BLaER1 (cell line): ENCODE measurements around the gene DPM3.

Experiments used
- H3K27ac ChIP-seq: shearing (Covaris generic); formaldehyde crosslinking; 2 replicates; pipeline ENCODE4 v1.8.1; 2022
- H3K27me3 ChIP-seq: shearing (Covaris generic); formaldehyde crosslinking; 2 replicates; pipeline ENCODE4 v1.8.1; 2022
- H3K36me3 ChIP-seq: shearing (Covaris generic); formaldehyde crosslinking; 2 replicates; pipeline ENCODE4 v1.8.1; 2022
- H3K4me1 ChIP-seq: shearing (Covaris generic); formaldehyde crosslinking; 2 replicates; pipeline ENCODE4 v1.8.1; 2022
- H3K4me2 ChIP-seq: shearing (Covaris generic); formaldehyde crosslinking; 2 replicates; pipeline ENCODE4 v1.8.1; 2022
- H3K4me3 ChIP-seq: shearing (Covaris generic); formaldehyde crosslinking; 2 replicates; pipeline ENCODE4 v1.8.1; 2022
- H3K9ac ChIP-seq: shearing (Covaris generic); formaldehyde crosslinking; 2 replicates; pipeline ENCODE4 v1.8.1; 2022
- H3K9me3 ChIP-seq: shearing (Covaris generic); formaldehyde crosslinking; 2 replicates; pipeline ENCODE4 v1.8.1; 2022
- H4K20me1 ChIP-seq: shearing (Covaris generic); formaldehyde crosslinking; 2 replicates; pipeline ENCODE4 v1.8.1; 2022
- Cebpa-rat ChIP-seq: shearing (Covaris generic); IDR thresholded peaks from 2 replicates; pipeline ENCODE4 v1.8.1; 2022

The DPM3 gene

DNA sequence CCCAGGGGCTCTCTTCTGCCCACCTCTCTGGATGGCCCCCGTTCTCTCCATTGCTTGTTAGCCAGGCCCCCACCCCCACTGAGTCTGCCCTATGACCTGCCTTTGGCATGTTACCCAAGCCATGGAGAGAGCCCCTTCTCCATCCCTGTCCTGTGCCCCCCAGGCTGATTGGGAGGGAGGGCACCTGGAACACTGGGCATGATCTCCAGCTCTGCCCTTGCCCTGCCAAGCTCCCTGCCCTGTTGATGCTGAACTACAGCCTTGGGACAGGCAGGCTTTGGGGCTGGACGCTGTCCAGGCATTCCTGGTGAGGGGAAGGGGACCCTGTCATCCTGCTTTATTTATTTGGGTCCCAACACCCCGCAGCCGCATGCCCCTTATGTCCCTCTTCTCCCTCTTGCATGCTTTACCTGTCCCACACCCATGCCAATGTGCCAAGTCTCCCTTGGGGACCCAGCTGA, 44.0 kb upstream of the DPM3 start:
- H3K4me3 ChIP-seq, result peak overlapping the region; percentile 48
- no peaks in the 10 kb centered on the region for H3K9me3 ChIP-seq
- no peaks in the 10 kb centered on the region for H3K27me3 ChIP-seq
- peak overlapping the region; percentile 73 for H3K9ac ChIP-seq
- H3K4me1 ChIP-seq, result peaks cover 57% of the 10 kb centered on the region
- H3K36me3 ChIP-seq, result peaks cover 42% of the 10 kb centered on the region
- peak overlapping the region; percentile 98 for H3K4me2 ChIP-seq
- peak overlapping the region; percentile 86 for H3K27ac ChIP-seq
- H4K20me1 ChIP-seq, result 0 out of 2 replicates have a peak, but pooled peaks cover 11% of the 10 kb centered on the region
- no peak for TF ChIP-seq Cebpa-rat

GRCh38 chr1:155183775-155184221, 43.5 kb upstream of the DPM3 start:
- Histone ChIP-seq H3K27me3 (no peaks in the 10 kb centered on the region), H3K9ac (peak overlapping the region; percentile 73), H3K4me2 (peak overlapping the region; percentile 98), H3K9me3 (no peaks in the 10 kb centered on the region), H3K36me3 (peaks cover 48% of the 10 kb centered on the region), H3K4me1 (peaks cover 62% of the 10 kb centered on the region), H4K20me1 (0 out of 2 replicates have a peak, but pooled peaks cover 11% of the 10 kb centered on the region), H3K4me3 (peak overlapping the region; percentile 48; the same call in 1 of the 2 replicates), H3K27ac (peak overlapping the region; percentile 86)
- no peak for TF ChIP-seq Cebpa-rat

DNA sequence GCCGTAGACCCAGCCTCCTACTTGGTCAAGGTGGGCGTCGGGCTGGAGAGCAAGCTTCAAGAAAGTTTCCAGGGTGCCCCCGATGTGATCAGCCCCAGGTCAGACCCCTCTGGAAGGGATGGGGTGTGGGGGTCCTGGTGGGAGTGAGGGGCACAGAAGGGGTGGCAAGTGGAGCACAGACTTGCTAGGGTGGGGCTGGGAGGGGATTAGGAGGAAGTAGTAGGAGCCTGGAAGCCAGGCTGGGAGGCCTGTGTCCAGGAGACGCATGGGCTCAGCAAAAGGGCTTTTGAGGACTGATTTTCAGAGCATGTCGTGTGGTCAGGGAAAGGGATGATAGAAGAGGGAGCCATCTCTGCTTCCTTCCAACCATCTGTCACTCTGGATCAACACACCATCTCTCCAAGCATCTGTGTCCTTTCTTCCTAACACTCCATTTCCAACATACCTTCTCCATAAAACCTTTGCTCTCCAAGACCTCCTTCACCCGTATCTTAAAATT, 41.8 kb upstream of the DPM3 start:
- Histone ChIP-seq H3K4me1 (peaks cover 65% of the 10 kb centered on the region), H3K27ac (no peak overlapping the region), H3K9ac (no peak overlapping the region), H3K4me2 (no peak overlapping the region), H4K20me1 (0 out of 2 replicates have a peak, but pooled peaks cover 11% of the 10 kb centered on the region), H3K9me3 (no peaks in the 10 kb centered on the region), H3K36me3 (peaks cover 63% of the 10 kb centered on the region), H3K4me3 (no peak overlapping the region), H3K27me3 (no peaks in the 10 kb centered on the region)
- TF ChIP-seq Cebpa-rat, result no peak

DNA sequence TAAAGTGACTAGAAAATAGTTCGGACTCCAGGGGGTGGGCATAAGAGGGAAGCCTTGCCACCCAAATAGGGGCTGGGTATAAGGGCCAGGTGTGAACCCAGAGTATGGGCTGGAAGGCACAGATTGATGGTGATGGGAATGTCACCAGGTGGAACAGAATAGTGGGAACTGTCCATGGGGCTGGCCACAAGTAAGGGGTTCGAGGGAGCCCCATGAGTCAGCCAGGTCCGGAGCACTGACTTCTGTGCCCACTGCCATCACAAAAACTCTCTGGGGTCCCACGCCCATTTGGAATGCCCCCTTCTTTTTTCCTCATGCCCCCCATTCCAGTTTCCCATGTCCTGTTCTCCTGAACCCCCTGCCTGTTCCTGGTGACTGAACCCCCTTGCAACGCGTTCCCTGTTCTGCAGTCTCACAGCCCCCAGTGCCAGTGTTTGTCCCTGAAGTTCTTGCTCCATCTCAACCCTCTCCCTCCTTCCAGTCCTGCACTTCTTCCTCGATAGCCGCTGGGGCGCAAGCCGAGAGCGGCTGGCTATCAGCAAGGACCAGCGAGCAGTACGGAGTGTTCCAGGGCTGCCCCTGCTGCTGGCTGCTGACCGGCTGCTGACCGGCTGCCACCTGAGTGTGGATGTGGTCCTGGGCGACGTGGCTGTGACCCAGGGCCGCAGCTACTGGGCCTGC, 41.2 kb upstream of the DPM3 start:
- Histone ChIP-seq H3K27ac (no peak overlapping the region), H3K9me3 (no peaks in the 10 kb centered on the region), H3K27me3 (no peaks in the 10 kb centered on the region), H4K20me1 (0 out of 2 replicates have a peak, but pooled peaks cover 11% of the 10 kb centered on the region), H3K4me3 (no peak overlapping the region), H3K4me1 (peaks cover 65% of the 10 kb centered on the region), H3K9ac (no peak overlapping the region), H3K4me2 (no peak overlapping the region), H3K36me3 (peaks cover 67% of the 10 kb centered on the region)
- TF ChIP-seq Cebpa-rat, result no peak

DNA sequence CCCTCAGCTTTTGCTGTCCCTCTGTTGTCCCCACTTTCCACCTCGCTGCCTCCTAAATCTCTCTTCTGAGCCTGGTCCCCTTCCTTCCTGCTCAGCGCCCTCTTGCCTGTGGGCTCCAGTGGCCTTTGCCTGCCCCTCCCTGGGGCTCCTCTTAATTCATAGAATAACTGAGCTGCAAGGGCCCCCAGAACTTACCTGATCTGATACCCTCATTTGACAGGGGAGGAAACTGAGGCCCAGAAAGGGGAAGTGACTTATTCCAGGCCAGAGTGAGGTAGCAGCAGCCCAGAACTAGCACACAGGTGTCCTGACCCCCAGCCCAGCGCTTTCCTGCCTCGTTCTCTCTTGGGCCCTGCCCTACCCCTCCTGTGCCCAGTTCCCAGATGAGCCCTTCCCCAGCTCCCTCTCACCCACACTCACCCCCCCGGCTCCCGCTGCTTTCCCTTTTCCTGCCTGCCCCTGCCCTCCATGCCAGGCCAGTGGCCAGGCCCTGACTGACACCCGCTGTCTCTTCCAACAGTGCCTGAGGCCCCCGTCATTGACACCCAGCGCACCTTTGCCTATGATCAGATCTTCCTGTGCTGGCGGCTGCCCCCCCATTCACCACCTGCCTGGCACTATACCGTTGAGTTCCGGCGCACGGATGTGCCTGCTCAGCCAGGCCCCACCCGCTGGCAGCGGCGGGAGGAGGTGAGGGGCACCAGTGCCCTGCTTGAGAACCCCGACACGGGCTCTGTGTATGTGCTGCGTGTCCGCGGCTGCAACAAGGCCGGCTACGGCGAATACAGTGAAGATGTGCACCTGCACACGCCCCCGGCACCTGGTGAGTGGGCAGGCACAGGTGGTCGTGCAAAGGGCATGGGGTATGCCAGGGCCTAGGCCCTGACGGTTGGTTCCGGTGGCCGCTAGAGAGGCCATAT, 39.0 kb upstream of the DPM3 start:
- no peaks in the 10 kb centered on the region for H3K27me3 ChIP-seq
- no peak overlapping the region for H3K4me2 ChIP-seq
- H3K9me3 ChIP-seq, result no peaks in the 10 kb centered on the region
- H3K4me1 ChIP-seq, result peaks cover 62% of the 10 kb centered on the region
- no peak overlapping the region for H3K4me3 ChIP-seq
- H3K9ac ChIP-seq, result no peak overlapping the region
- H4K20me1 ChIP-seq, result peaks cover 14% of the 10 kb centered on the region; the same call in 1 of the 2 replicates
- H3K27ac ChIP-seq, result peak overlapping the region; percentile 22; the same call in 1 of the 2 replicates
- TF ChIP-seq Cebpa-rat, result no peak
- peaks cover 67% of the 10 kb centered on the region for H3K36me3 ChIP-seq

DNA sequence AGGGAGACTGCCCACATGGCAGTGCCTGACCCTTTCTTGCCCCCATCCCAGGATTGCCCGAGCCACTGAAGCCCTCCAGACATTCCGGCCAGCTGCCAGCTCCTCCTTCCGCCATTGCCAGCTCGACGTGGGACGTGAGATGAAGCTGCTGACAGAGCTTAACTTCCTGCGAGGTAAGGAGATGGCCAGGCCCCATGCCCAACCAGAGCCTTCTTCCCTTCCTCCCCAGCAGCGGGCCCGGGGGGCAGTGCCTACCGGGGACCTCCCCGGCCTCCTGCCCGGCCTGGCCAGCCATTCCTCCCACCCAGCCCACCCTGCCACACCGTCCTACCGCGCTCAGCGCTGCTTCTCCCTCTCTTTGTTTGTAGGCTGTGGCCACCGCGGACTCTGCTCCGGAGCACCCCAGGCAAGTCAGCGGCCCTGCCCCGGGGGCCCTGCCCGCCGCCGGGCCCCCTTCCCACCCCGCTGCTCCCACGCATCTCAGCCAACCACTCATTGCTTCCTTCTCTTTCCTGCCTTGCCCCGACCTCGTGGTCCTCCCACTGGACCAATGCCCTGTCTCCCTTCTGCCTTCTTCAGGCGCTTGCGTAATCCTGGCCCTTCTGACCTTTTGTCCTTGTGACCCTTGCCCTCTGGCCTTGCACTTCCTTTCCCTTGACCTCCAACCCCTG, 38.2 kb upstream of the DPM3 start:
- Histone ChIP-seq H3K4me3 (no peak overlapping the region), H3K4me1 (peaks cover 55% of the 10 kb centered on the region), H3K9ac (no peak overlapping the region), H3K4me2 (no peak overlapping the region), H3K9me3 (no peaks in the 10 kb centered on the region), H3K27ac (peak overlapping the region; percentile 22; the same call in 1 of the 2 replicates), H3K27me3 (no peaks in the 10 kb centered on the region), H4K20me1 (peaks cover 7% of the 10 kb centered on the region; the same call in 1 of the 2 replicates), H3K36me3 (peaks cover 61% of the 10 kb centered on the region)
- TF ChIP-seq Cebpa-rat, result no peak

DNA sequence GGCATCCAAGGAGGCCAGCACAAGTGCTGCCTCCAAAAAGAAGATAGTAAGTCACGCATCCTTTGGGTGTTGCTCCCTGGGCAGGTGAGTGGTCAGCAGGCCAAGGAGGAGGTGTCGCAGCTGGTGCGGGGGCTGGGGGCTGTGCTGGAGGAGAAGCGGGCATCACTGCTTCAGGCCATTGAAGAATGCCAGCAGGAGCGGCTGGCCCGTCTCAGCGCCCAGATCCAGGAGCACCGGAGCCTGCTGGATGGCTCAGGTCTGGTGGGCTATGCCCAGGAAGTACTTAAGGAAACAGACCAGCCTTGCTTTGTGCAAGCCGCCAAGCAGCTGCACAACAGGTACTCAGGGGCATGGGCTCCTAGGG, 37.6 kb upstream of the DPM3 start:
- Histone ChIP-seq H3K27ac (no peak overlapping the region), H3K4me3 (no peak overlapping the region), H3K4me1 (peaks cover 51% of the 10 kb centered on the region), H3K9me3 (no peaks in the 10 kb centered on the region), H3K36me3 (peaks cover 58% of the 10 kb centered on the region), H3K27me3 (no peaks in the 10 kb centered on the region), H3K4me2 (no peak overlapping the region), H4K20me1 (peaks cover 7% of the 10 kb centered on the region; the same call in 1 of the 2 replicates), H3K9ac (no peak overlapping the region)
- TF ChIP-seq Cebpa-rat, result no peak

DNA sequence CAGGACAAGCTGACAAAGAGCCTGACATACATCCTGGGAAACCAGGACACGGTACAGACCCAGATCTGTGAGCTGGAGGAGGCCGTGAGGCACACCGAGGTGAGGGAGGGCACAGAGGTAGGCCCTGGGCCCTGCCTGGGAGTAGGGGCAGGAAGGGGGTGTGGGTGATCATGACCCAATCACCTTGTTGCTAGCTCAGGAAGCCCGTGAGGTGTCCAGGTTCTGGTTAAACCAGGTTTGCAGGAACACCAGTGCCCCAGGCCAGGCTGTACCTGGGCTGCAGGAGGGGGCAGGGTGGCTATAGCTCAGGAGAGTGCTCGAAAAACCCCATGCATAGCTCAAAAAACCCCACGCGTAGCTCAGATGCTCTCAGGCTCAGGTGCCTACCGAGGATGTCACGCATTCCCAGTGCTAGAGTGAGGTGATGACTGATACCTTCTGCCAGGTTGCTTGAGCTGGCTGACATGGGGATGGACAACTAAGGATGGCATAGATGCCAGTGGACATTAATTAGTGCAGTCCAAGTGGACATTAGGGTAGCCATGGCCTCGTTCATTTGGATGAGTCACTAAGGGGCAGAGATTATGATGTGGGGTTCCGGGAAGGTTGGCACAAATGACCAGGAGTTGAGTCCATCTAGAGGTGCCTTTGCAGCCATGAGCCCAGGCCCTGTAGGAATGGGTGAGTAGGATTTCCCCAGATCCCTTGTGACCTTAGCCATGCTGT, 37.0 kb upstream of the DPM3 start:
- peaks cover 48% of the 10 kb centered on the region for H3K4me1 ChIP-seq
- peak overlapping the region; percentile 99 for H3K4me2 ChIP-seq
- peak overlapping the region; percentile 6; the same call in 1 of the 2 replicates for H3K9ac ChIP-seq
- H3K9me3 ChIP-seq, result no peaks in the 10 kb centered on the region
- H3K27ac ChIP-seq, result 0 out of 2 replicates have a peak overlapping the region, but pooled peaks have one; percentile 33
- peaks cover 55% of the 10 kb centered on the region for H3K36me3 ChIP-seq
- peaks cover 7% of the 10 kb centered on the region; the same call in 1 of the 2 replicates for H4K20me1 ChIP-seq
- no peak for TF ChIP-seq Cebpa-rat
- H3K4me3 ChIP-seq, result no peak overlapping the region
- no peaks in the 10 kb centered on the region for H3K27me3 ChIP-seq
